Trophoblast cell (in vitro differentiated cells and primary cell): ENCODE results near the gene THRA.

Source experiments
- DNase-seq, 2 donors: peaks; one replicate each; pipeline ENCODE4 v3.0.0-alpha.2; 2016
- H2AFZ ChIP-seq: 2 replicates; pipeline ENCODE4 v1.6.1; 2013; ENCODE audit warnings: low read length, moderate library complexity, mild to moderate bottlenecking; ENCODE audit not compliant: insufficient read depth, poor library complexity
- H2AK5ac ChIP-seq: 2 replicates; pipeline ENCODE4 v1.6.1; 2013; ENCODE audit warnings: mild to moderate bottlenecking, low read length
- H2BK120ac ChIP-seq: 2 replicates; pipeline ENCODE4 v1.6.1; 2013; ENCODE audit warnings: low read length, mild to moderate bottlenecking, moderate library complexity; ENCODE audit not compliant: insufficient read depth, poor library complexity
- H2BK12ac ChIP-seq: 2 replicates; pipeline ENCODE4 v1.6.1; 2013; ENCODE audit warnings: mild to moderate bottlenecking, low read length, moderate library complexity
- H2BK5ac ChIP-seq: 2 replicates; pipeline ENCODE4 v1.6.1; 2013; ENCODE audit warnings: low read length, low read depth, moderate library complexity, mild to moderate bottlenecking; ENCODE audit not compliant: poor library complexity
- H3K14ac ChIP-seq: 2 replicates; pipeline ENCODE4 v1.6.1; 2013; ENCODE audit warnings: mild to moderate bottlenecking, low read length
- H3K18ac ChIP-seq: 2 replicates; pipeline ENCODE4 v1.6.1; 2013; ENCODE audit warnings: mild to moderate bottlenecking, low read length
- H3K23ac ChIP-seq: 2 replicates; pipeline ENCODE4 v1.6.1; 2013; ENCODE audit warnings: low read length
- H3K27ac ChIP-seq: 2 replicates; pipeline ENCODE4 v1.5.1; 2013; ENCODE audit warnings: low read depth, mild to moderate bottlenecking, inconsistent platforms, low read length, moderate library complexity
- H3K27me3 ChIP-seq: 2 replicates; pipeline ENCODE4 v1.6.1; 2013; ENCODE audit warnings: inconsistent platforms, mild to moderate bottlenecking, low read length, moderate library complexity; ENCODE audit not compliant: insufficient read depth
- H3K36me3 ChIP-seq, 2 experiments: 1 replicate in 1 of 2; 2 replicates in 1 of 2; pipeline ENCODE4 v1.6.1; 2013; ENCODE audit warnings: low read length in 2 of 2, mild to moderate bottlenecking in 2 of 2, moderate library complexity in 1 of 2; ENCODE audit not compliant: insufficient read depth in 2 of 2, control insufficient read depth in 1 of 2
- H3K4ac ChIP-seq: 2 replicates; pipeline ENCODE4 v1.6.1; 2013; ENCODE audit warnings: low read depth, mild to moderate bottlenecking, low read length, moderate library complexity
- H3K4me1 ChIP-seq, 2 experiments: 1 replicate in 1 of 2; 2 replicates in 1 of 2; pipeline ENCODE4 v1.6.1; 2013; ENCODE audit warnings: low read length in 2 of 2, mild to moderate bottlenecking in 2 of 2, moderate library complexity in 1 of 2; ENCODE audit not compliant: insufficient read depth in 2 of 2, control insufficient read depth in 1 of 2
- H3K4me2 ChIP-seq: 2 replicates; pipeline ENCODE4 v1.6.1; 2013; ENCODE audit warnings: inconsistent platforms, mild to moderate bottlenecking, low read length, moderate library complexity
- H3K4me3 ChIP-seq: 2 replicates; pipeline ENCODE4 v1.5.1; 2013; ENCODE audit warnings: mild to moderate bottlenecking, low read depth, low read length, inconsistent platforms
- H3K79me1 ChIP-seq: one replicate; pipeline ENCODE4 v1.6.1; 2013; ENCODE audit warnings: low read length
- H3K79me2 ChIP-seq: 2 replicates; pipeline ENCODE4 v1.6.1; 2013; ENCODE audit warnings: low read length, mild to moderate bottlenecking; ENCODE audit not compliant: control insufficient read depth, insufficient read depth, poor library complexity
- H3K9ac ChIP-seq: 2 replicates; pipeline ENCODE4 v1.6.1; 2013; ENCODE audit warnings: mild to moderate bottlenecking, low read length
- H3K9me3 ChIP-seq: 2 replicates; pipeline ENCODE4 v1.6.1; 2013; ENCODE audit warnings: low read depth, mild to moderate bottlenecking, control low read depth, inconsistent platforms, low read length; ENCODE audit not compliant: insufficient read depth
- H4K12ac ChIP-seq: 2 replicates; pipeline ENCODE4 v1.6.1; 2013; ENCODE audit warnings: low read depth, mild to moderate bottlenecking, low read length, moderate library complexity
- H4K8ac ChIP-seq: 2 replicates; pipeline ENCODE4 v1.6.1; 2013; ENCODE audit warnings: low read depth, mild to moderate bottlenecking, low read length, moderate library complexity
- H4K91ac ChIP-seq: one replicate; pipeline ENCODE4 v1.6.1; 2013; ENCODE audit warnings: low read depth, mild to moderate bottlenecking, low read length, moderate library complexity
- WGBS: extraction: QIAGEN DNeasy Blood & Tissue Kit; methylation state at CpG from one replicate; pipeline ENCODE4 v1.1.7; 2013; ENCODE audit warnings: missing lambda C conversion rate; ENCODE audit not compliant: insufficient read length, insufficient coverage; ENCODE audit errors: extremely low coverage; 5-methylcytosine and 5-hydroxymethylcytosine counted together

THRA gene

DNA sequence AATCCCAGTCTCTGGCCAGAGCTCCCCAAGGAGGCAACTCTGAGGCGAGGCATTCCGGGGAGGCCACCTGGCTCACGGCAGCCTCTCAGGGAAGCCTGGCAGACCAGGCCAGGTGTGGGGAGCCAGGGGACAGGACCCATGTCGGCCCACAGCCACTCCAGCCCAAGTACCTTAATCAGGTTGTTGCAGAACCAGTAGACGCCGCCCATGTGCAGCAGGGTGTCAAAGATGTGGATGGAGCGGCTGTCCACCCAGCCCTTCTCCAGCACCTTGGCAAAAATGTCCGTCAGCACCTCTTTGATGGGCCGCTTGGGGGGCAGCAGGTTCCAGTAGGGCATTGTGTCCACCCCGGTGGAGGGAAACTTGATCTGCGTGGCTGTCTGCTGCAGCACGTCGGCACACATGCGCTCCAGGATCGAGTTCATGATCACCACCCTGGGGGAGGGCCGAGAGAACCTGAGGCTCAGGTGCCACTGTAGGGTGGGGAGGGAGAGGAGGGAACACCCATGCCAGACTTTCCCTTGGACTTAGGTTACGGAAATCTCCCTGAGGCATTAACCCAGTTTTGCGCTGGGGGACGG lies 39.7 kb upstream of the THRA start:
- no peak overlapping the region for H2BK12ac ChIP-seq
- no peak overlapping the region for H2BK120ac ChIP-seq
- H3K9ac ChIP-seq: no peak overlapping the region
- no peak overlapping the region for H3K23ac ChIP-seq
- H3K9me3 ChIP-seq: no peaks in the 10 kb centered on the region
- no peak overlapping the region for H4K91ac ChIP-seq
- H4K8ac ChIP-seq: no peak overlapping the region
- no peak overlapping the region for H4K12ac ChIP-seq
- no peak overlapping the region for H2AFZ ChIP-seq
- H2AK5ac ChIP-seq: no peak overlapping the region
- no peaks in the 10 kb centered on the region for H3K79me2 ChIP-seq
- H3K18ac ChIP-seq: no peak overlapping the region
- H2BK5ac ChIP-seq: no peak overlapping the region
- no CpG with 5 or more reads among the region's 19 CpGs for WGBS
- H3K27ac ChIP-seq: no peak overlapping the region
- H3K4ac ChIP-seq: no peak overlapping the region
- H3K27me3 ChIP-seq: no peaks in the 10 kb centered on the region
- H3K4me3 ChIP-seq: no peak overlapping the region
- no peak overlapping the region for H3K14ac ChIP-seq
- H3K4me1 ChIP-seq: no peaks in the 10 kb centered on the region
- no peak overlapping the region for H3K4me2 ChIP-seq
- H3K36me3 ChIP-seq: peaks cover 63 to 68% of the 10 kb centered on the region in 2 experiments
- H3K79me1 ChIP-seq: no peaks in the 10 kb centered on the region
- DNase-seq: no peak

DNA sequence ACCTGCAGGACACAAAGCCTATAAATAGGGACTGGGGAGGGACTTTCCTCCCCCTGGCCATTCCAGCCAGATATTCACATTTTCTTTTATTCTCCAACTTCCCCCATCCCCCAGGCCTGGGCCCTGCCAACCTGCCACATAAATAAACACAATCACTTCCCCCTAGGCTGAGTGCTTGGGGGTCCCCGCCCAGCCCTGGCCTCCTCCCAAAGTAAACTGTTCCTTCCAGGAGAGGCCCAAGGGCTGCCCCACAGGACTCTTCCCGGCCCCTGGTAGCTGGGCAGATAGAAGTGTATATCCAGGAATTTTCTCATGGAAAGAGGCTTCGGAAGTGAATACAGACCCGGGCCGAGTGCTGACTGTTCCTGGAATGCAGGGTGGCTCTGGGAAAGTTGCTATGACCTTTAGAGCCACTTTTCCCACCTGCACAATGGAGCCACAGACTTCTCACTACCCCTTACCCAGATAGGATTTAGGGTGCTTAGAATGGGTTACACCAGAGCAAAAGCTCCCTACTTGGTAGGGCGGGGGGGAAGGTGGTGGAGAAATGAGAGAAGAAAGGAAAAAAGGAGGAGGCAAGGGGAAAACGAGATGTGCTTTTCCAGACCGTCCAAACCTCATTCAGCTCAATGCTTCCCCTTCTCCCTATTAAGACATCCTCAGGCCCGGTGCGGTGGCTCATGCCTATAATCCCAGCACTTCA lies 39.0 kb upstream of the THRA start:
- Histone ChIP-seq H2BK120ac (no peak overlapping the region), H3K79me2 (no peaks in the 10 kb centered on the region), H2BK12ac (no peak overlapping the region), H3K4me3 (no peak overlapping the region), H2BK5ac (no peak overlapping the region), H3K14ac (no peak overlapping the region), H3K27me3 (no peaks in the 10 kb centered on the region), H3K9me3 (no peaks in the 10 kb centered on the region), H3K36me3 (peaks cover 65 to 71% of the 10 kb centered on the region in 2 experiments), H3K4me2 (no peak overlapping the region), H3K4me1 (no peaks in the 10 kb centered on the region), H3K18ac (no peak overlapping the region), H4K8ac (no peak overlapping the region), H4K91ac (no peak overlapping the region), H2AK5ac (no peak overlapping the region), H3K4ac (no peak overlapping the region), H4K12ac (no peak overlapping the region), H3K9ac (no peak overlapping the region), H3K23ac (no peak overlapping the region), H2AFZ (no peak overlapping the region), H3K27ac (no peak overlapping the region), H3K79me1 (no peaks in the 10 kb centered on the region)
- DNase-seq: no peak
- whole genome bisulfite sequencing: no CpG with 5 or more reads among the region's 10 CpGs

DNA sequence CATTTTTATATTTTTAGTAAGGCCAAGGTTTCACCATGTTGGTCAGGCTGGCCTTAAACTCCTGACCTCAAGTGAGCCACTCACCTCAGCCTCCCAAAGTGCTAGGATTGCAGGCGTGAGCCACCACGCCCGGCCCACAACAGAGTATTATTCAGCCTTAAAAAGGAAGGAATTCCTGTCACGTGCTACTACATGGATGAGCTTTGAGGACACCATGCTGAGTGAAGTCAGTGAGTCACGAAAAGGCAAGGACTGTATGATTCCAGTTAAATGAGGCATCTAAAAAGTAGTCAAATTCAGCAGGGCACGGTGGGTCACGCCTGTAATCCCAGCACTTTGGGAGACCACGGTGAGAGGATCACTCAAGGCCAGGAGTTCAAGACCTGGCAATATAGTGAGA lies 37.9 kb upstream of the THRA start:
- Histone ChIP-seq H2AFZ (no peak overlapping the region), H3K27me3 (no peaks in the 10 kb centered on the region), H3K4me2 (no peak overlapping the region), H4K8ac (no peak overlapping the region), H2BK5ac (no peak overlapping the region), H3K4ac (no peak overlapping the region), H3K4me3 (no peak overlapping the region), H3K18ac (no peak overlapping the region), H2AK5ac (no peak overlapping the region), H4K12ac (no peak overlapping the region), H4K91ac (no peak overlapping the region), H3K27ac (no peak overlapping the region), H3K79me1 (no peaks in the 10 kb centered on the region), H3K9ac (no peak overlapping the region), H3K36me3 (peaks cover 63 to 75% of the 10 kb centered on the region in 2 experiments), H3K9me3 (no peaks in the 10 kb centered on the region), H2BK12ac (no peak overlapping the region), H2BK120ac (no peak overlapping the region), H3K23ac (no peak overlapping the region), H3K79me2 (no peaks in the 10 kb centered on the region), H3K14ac (no peak overlapping the region), H3K4me1 (no peaks in the 10 kb centered on the region)
- no peak for DNase-seq
- WGBS: no CpG with 5 or more reads among the region's 8 CpGs

DNA sequence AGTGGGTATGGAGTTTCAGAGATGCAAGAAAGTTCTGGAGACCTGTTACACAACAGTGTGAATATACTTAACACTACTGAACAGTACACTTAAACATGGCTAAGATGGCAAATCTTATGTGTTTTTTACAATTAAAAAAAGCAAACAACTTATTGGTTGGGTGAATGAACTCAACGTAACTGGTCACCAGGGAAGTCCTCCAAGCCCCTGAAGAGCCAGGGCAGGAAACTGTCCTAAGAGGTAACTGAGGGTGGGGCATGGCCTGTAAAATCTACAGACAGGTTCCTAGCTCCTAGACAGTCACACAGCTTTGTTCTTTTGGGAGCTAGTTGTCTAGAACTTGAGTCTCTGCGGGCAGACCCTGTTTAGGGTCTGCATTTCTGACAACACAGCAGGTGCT lies 37.2 kb upstream of the THRA start:
- Histone ChIP-seq H2BK5ac (no peak overlapping the region), H3K23ac (no peak overlapping the region), H2BK12ac (no peak overlapping the region), H3K9me3 (no peaks in the 10 kb centered on the region), H3K27ac (no peak overlapping the region), H3K9ac (no peak overlapping the region), H3K27me3 (no peaks in the 10 kb centered on the region), H3K79me2 (no peaks in the 10 kb centered on the region), H3K4ac (no peak overlapping the region), H3K4me2 (no peak overlapping the region), H3K4me3 (no peak overlapping the region), H3K79me1 (no peaks in the 10 kb centered on the region), H4K91ac (no peak overlapping the region), H3K18ac (no peak overlapping the region), H2AFZ (no peak overlapping the region), H2AK5ac (no peak overlapping the region), H4K12ac (no peak overlapping the region), H4K8ac (no peak overlapping the region), H3K4me1 (no peaks in the 10 kb centered on the region), H3K36me3 (peaks cover 57 to 71% of the 10 kb centered on the region in 2 experiments), H2BK120ac (no peak overlapping the region), H3K14ac (no peak overlapping the region)
- WGBS: no CpG with 5 or more reads among the region's 2 CpGs
- DNase-seq: no peak
